T-helper 1 cell (primary cell): ENCODE results near the gene PTPN3.
"Not testable (repeated sequence)": the region's sequence is repeated elsewhere in the genome, so short reads cannot be mapped to it uniquely, and the experiment has no call there.

Experiments used
- DNase-seq, 5 donors: peaks; one replicate each; pipeline ENCODE4 v3.0.0-alpha.2; 2012 to 2020
- total RNA-seq, 4 donors: gene quantifications; one replicate each; lab custom pipeline; 2026; lab: John Stamatoyannopoulos, UW

Gene PTPN3, protein sequence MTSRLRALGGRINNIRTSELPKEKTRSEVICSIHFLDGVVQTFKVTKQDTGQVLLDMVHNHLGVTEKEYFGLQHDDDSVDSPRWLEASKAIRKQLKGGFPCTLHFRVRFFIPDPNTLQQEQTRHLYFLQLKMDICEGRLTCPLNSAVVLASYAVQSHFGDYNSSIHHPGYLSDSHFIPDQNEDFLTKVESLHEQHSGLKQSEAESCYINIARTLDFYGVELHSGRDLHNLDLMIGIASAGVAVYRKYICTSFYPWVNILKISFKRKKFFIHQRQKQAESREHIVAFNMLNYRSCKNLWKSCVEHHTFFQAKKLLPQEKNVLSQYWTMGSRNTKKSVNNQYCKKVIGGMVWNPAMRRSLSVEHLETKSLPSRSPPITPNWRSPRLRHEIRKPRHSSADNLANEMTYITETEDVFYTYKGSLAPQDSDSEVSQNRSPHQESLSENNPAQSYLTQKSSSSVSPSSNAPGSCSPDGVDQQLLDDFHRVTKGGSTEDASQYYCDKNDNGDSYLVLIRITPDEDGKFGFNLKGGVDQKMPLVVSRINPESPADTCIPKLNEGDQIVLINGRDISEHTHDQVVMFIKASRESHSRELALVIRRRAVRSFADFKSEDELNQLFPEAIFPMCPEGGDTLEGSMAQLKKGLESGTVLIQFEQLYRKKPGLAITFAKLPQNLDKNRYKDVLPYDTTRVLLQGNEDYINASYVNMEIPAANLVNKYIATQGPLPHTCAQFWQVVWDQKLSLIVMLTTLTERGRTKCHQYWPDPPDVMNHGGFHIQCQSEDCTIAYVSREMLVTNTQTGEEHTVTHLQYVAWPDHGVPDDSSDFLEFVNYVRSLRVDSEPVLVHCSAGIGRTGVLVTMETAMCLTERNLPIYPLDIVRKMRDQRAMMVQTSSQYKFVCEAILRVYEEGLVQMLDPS
- 0 to 0.30 (median 0) reads per million in 4 donors for total RNA-seq

DNA sequence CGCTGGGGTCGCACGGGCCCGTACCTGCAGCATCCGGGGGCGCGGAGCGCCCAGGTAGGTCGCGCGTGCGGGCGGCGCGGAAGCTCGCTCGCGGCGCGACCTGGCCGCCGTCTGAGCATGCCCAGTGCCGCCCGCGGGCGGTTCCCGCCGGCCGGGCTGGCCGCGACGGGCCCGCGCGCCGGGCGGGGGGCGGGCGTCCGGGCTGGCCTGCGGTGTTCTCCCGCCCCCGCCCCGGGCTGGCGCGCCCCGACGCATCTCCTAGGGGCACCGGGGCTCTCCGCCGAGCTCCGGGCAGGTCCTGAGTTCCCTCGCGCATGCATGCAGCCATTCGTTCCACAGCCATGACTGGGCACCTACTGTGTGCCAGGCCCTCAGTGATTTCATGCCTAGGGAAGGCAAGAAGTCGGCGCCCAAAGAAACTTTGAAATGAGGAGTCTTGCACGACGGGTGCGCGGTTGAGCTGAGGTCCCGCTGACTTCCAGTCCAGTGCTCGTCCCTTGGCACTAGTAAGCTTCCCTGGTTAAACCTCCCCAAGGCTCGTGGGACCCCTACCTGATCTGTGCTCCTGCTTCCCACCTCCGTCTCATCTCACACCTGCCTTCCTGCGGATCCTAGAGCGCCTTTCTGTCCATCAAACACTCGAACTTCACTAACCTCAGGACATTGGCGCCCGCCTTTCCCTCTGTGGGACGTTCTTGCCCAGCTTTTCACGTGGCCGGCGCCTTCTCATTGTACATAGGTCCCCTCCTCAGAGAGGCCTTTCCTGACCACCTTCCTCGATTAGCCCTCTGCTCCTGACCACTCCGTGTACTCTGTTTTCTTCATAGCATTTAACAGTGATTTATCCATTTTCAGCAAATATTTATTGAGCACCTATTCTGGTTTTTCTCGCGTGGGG, at the start of gene PTPN3:
TSS of gene PTPN3 (minus strand) at position 113 of the 898 bp plus-strand sequence. CDS start 34,873 bp downstream, outside the sequence.
- no peak for DNase-seq

DNA sequence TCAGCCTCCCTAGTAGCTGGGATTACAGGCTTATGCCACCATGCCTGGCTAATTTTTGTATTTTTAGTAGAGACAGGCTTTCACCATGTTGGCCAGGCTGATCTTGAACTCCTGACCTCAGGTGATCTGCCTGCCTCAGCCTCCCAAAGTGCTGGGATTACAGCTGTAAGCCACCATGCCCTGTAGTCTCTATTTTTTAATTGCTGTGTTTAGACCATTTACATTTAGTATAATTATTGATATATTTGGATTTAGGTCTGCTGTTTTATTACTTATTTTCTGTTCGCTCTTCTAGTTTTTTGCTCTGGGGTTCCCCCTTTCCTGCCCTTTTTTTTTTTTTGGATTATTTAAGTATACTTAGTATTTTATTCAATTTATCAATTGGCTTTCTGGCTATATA, 46.8 kb upstream of the PTPN3 start:
- DNase-seq = not testable (repeated sequence)

DNA sequence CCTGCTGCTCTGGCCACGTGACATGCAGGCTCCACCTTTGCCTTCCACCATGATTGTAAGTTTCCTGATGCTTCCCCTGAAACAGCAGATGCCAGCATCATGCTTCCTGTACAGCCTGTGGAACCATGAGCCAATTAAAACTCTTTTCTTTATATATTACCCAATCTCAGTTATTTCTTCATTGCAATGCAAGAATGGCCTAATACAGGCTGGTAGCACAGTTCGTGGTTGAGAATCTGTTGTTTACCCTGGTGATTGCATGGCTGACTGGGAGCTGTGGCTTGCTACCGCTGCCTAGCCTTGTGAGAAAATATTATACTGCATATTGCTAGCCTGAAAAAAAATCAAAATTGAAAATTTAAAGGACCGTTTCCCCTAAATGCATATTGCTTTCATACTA, 44.8 kb upstream of the PTPN3 start:
- DNase-seq = no peak

DNA sequence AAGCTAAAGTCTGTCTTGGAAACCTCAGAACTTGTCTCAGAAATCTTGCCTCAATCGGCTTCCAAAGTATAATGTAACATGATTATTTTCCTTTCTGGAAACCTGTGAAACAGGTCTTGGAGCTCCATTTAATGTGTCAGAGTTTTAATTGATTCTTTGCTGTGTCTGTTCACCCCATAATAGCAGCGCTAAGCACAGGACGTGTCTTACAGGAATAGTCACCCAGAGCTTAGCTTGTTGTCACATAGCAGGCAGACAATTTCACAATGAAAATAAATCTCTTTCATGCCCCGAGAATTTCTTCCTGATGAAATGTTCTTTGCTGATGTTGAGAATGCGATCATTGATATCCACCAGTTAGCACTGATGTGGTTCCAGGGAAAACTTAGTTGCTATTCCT, 40.2 kb upstream of the PTPN3 start:
- no peak for DNase-seq

DNA sequence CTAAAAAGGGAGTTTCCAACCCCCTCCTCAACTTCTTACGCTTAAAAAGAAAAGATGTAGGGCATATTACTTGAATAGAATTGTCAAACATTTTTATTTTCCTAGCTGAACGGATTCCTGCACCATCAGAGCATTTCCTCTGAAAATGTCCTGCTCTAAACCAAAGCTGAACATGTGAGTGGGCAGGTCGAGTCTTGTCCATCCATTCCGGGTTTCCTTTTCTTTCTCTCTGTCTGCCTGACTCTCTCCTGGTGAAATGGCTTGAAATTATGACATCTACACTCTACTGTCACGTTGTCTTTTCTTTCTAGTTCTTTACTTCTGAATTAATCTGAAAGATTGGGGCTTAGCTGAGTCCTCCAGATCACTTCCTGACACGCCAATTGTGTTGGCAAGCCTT, 39.2 kb upstream of the PTPN3 start:
- no peak for DNase-seq

DNA sequence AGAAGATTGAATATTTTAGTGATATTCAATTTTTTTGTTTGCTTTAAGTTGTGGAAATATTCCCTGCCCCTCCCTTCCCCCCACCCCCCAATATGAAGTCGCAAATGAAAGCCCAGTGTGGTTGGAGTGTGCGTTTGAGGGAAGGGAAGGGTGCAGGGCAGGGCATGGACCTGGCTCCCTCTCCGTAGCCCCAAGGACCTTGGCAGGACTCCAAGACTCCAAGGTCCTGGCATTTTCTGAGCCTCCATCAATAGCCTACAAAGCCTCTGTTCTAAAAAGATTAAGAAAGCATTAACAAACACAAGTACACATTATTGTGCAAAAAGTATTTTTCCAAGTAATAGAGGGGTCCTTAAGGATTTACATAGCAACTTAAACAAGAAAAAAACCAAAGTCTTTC, 38.8 kb upstream of the PTPN3 start:
- DNase-seq = no peak

DNA sequence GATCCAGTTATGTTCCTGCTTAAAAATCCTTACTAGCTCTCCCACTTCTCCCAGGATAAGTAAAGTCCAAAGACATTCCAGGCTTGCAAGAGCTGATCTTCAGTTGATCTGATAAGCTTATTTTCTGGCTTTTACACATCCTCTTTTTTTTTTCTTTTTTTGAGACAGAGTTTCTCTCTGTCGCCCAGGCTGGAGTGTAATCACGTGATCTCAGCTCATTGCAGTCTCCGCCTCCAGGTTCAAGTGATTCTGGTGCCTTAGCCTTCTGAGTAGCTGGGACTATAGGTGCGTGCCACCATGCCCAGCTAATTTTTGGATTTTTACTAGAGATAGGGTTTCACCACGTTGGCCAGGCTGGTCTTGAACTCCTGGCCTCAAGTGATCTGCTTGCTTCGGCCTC, 37.3 kb upstream of the PTPN3 start:
- DNase-seq = no peak

DNA sequence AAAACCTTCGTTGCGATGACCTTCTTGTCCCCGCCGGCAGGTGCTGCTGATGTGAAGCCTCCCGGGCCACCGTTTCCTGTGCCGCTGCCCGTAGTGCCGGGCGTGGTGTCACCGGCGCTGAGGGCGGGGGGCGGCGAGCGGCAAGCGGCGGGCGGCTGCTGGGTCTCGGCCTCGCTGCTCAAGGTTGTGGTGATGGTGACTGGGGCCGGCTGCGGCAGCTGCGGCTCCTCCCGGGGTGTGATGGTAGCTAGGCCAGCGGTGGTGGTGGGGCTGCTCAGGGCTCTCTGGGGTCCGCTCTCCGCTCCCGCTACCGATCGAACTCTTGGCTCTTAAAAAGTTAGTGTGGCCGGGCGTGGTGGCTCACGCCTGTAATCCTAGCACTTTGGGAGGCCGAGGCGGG, 36.0 kb upstream of the PTPN3 start:
- no peak for DNase-seq

DNA sequence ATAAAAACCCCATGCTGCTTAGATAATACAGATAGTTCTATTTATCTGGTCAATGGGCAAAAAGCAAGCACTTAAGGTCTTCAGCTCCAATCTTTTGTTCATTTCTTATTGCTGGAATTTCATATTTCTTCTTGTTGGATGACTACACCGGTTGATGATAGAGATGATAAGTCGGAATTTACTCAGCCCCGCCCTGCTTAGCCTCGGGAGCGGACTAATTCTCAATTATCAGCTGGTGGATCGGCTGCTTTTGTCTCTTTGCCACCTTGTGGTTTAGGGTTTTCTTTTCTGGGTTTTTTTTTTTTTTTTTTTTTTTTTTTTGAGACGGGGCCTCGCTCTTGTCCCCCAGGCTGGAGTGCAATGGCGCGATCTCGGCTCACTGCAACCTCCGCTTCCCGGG, 34.5 kb upstream of the PTPN3 start:
- not testable (repeated sequence) for DNase-seq

DNA sequence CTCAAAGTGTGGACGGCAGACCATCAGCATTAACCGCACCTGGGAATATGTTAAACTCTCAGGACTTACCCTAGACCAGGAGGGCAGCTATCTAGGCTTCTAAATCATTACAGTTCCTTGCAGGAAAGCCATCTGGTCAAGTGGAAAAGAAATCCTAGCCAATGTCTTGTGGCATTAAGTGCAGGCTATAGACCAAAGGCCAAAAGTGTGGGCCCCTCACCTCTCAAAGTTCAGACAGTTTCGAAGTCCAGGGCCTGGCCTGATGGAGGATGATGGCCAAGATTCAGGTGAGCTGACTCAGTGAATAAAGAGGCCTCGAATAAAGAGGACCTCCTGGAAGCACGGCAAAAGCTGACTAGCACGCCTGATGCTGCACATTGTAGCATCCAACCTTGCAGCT, 24.0 kb upstream of the PTPN3 start:
- DNase-seq = no peak

DNA sequence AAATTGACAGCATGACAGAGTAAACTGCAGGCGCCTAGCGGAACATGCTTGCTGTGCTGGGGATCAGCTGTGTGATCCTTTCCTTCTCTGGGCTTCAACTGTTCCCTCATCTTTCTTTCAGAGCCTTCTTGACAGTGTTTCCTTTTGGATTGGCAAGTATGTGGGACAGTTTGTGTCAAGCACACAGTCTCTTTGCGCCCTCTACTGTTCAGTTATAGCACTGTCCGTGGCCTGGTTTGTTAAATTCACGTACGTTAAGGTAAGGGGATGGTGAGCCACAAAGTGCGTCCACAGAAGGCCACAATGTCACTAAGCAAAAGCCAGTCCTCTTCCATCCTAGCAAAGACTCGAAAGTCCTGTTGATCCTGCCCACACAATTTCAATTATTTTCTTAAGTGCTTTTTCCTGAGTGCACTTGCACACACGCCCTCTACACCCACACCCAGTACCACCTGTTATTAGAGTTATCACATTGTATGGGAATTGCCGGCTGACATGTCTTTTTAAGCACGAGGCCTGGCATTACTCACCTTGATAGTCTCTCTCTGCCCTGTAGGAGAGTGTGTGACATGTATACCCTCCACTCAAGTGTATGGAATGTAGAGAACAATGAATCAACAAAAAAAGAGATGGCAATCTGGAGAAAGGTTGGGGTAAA, 22.5 kb upstream of the PTPN3 start:
- DNase-seq = peak in 2 of 5 donors; percentile 1 to 44

DNA sequence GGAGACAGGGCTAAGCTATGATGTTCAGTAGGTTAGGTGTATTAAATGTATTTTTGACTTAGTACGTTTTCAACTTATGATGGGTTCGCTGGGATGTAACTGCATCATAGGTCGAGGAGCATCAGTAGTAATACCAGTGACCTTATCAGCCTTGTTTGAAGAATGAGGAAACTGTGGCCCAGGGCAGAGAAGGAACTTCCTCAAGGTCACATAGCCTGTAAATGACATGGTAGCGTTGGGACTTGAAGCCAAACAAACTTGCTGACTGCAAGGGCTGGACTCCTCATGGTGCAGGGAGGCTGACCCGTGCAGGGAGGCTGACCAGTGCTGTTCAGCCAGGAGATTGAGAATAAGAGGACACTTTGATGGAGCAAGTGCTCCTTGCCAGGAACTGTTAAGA, 21.3 kb upstream of the PTPN3 start:
- no peak for DNase-seq

DNA sequence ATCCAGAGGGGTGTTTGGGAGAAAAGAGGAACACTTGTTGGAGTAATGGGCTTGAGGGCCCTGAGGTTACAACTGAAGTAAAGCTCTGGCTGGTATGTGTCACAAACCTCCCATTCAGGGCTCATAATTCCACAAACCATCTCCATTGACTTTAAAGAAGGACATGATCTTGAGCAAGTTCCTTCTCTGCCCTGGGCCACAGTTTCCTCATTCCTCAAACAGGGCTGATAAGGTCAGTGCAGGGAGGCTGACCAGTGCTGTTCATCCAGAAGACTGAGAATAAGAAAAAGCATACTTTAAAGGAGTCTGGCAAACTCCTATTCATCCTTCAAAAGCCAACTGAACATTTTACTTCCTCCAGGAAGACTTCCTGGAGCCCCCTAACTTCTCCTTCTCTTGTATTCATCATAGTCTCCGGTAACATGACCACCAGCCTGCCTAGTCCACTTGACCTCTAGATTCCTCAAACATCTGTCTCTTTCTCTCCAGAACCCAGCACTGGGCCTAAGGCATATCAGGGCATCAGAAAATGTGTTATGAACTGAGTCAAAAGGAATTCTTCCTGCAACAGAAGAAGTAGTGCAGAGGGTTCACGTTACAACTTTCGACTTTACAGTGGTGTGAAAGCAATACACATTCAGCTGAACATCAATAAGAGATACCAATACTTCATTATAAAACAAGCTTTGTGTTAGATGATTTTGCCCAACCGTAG, 20.7 kb upstream of the PTPN3 start:
- no peak for DNase-seq

DNA sequence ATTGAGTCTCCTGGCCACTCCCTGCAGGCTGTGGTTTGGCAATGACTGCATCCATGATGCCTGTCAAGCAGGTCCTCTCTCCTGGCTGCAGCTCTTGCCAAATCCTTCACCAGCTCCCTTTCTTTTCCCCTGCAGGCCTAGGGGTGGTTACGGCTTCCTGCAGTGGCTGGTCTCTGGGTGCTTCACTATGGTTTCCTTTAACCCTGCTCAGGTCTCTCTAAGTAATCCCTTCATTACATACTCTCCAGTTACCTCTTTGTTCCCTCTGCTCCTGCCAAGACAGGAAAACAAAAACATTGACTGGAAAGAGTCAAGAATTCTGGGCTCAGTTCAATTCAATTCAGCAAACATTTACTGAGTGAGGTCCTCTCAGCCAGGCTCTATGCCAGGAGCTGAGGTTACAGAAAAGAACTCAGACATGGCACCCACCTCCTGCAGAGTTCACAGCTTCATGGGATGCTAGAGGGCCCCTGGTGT, 19.8 kb upstream of the PTPN3 start:
- DNase-seq = no peak

DNA sequence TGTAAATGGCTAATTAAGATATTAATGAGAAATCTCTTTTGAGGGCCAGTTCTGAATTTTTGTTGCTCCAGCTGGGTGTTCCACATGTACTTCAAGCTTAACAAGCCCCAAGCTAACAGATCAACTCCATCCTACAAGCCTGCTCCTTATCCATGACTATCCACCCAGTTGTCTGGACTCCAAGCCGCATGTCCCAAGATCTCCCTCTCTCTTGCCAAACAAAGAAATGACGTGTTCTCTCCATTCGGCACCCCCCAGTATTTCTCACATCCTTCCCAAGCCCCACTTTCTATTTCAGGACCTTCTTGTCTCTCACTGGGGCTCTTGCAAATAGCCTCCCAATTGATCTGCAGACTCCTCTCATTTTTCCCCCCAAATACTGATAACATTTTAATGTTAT, 15.8 kb upstream of the PTPN3 start:
- DNase-seq = no peak

DNA sequence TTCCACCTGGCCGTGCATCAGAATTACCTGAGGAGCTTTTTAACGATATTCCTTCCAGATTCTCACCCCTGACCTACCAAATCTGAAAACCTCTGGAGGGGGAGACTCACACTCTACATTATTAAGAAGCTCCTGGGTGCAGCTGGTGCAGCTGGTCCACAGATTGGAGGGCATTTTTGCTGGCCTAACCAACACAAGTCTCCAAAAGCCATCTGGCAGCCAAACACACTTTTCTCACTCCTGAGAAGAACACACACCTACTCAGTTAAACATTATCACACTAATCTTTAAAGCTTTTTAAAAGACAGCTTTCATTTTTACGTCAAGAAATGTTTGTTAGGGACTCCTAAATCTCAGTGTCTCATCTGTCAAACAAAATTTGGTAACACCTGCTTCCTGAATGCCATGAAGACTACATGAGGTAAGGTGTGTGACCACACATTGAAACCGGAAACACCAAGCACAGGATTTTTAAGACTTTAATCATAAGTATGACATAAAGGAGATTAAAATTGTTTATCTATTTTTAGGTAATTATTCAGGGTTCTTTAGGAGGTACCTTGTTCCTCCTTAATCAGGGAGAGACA, 14.2 kb upstream of the PTPN3 start:
- DNase-seq = no peak

DNA sequence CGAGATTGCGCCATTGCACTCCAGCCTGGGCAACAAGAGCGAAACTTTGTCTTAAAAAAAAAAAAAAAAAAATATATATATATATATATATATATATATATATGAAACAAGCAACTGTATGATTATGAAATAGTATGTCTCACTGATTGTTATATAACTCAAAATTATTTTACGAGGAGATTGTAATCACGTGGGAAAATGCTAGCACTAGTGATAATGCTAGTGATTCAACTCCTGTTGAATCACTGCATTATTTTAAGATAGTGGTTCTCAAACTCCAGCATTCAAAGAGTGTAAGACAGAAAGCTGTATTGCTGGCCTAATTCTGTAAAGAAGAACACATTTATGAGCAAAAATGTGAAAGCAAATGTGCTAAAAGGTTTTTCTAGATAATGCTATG, 12.4 kb upstream of the PTPN3 start:
- DNase-seq = no peak

DNA sequence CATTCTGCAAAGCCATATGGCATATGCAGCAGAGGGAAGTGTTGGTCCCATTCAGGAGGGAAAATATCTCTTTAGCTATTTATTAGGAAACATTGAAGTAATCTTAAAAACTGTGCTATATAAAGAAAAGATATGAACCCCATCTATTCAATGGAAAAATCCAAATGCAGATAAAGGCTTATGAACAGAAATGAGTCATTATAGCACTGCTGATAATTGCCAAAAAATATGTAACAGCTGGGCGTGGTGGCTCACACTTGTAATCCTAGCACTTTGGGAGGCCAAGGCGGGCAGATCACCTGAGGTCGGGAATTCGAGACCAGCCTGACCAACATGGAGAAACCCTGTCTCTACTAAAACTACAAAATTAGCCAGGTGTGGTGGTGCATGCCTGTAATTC, 11.9 kb upstream of the PTPN3 start:
- DNase-seq = not testable (repeated sequence)

DNA sequence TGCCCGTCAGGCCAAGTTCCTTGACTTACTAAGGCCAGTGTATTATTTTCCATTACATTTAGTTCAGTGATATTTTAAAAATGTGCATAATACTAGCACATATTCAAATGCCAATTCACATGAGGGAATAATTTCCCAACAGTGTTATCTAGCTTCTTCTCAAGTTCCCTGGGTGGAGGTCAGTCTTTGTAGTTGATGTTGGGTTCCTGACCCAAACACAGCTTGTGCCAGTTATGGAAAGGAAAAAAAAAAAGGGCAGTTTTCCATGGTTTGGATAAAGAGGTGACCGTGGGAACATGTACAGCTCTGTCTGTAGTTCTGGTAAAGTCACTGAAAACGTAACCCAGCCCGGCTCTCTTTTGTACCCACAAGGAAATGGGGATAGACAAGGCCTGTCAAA, 11.5 kb upstream of the PTPN3 start:
- no peak for DNase-seq

DNA sequence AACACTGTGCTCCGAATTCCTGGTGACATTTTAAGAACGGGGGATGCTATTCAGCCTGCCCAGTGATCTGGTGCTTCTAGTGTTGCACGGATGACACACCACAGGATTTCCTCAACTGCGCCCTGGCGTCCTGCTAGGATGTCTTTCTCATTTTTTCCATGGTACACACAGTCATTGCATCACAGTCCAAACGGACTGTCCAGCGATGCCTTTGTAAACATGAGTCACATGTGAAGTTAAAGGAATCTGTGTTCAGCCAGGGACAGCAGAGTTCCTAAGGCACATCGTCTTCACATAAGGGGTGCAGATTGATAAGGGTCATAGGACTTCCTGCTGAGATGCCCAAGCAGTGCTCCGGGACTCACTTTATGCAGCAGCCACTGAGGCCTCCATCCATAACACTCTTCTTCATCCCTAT, 9.3 kb upstream of the PTPN3 start:
- DNase-seq = no peak
